ENCODE measurements around the gene SCNN1B.

SCNN1B gene

DNA sequence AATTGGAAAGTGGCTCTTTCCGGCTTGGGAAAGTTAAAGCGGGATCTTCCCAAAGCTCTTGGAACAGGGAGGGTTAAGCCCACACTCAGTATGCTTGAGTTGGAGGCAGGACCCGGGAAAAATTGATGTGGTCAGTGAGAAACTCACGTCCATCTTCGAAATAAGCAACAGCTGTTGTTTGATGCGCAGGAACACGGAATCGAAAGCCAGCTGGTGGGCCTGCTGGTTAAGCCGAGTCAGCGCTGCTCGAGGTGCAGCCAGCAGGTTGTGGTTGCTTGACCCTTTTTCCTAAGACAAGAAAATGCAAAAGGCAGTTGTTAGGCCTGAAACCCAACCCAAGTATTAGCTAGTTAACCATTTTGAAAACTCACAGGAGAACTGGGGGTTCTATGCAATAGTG is 101.4 kb downstream of the SCNN1B start:
- H3K4me3 ChIP-seq (ENCODE audit: low read length) = no peak overlapping the region
- peaks cover 50% of the 10 kb centered on the region for H3K36me3 ChIP-seq (ENCODE audit: insufficient read depth, low read length)
- no peaks in the 10 kb centered on the region for H3K9me3 ChIP-seq (replicated peaks; ENCODE audit: low read length)
- H3K4me2 ChIP-seq (ENCODE audit: low read length) = no peak overlapping the region
- H3K4me1 ChIP-seq (ENCODE audit: control insufficient read depth, insufficient read depth, low read length) = peaks cover 12% of the 10 kb centered on the region
- H3K9ac ChIP-seq (ENCODE audit: low read depth, low read length) = no peak overlapping the region
- no peaks in the 10 kb centered on the region for H3K27me3 ChIP-seq (ENCODE audit: control insufficient read depth, insufficient read depth, low read length)

DNA sequence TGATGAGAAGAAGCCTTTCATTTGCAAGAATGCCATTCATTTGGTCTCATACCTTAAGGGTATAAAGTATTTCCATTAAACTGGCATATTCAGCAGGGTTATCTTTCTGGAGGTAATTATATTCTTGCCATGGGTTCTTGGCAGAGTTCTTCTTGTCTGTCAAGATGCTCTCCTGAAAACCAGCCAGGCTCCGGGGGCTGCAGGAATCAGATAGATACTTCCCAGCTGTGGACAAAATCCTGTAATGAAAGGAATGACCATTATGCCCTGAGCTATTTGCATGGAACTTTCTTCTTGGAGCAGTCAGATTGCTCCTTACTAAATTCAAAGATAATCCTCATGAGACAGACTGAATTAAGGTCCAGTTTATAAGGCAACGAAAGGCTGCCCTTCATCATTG is 103.9 kb downstream of the SCNN1B start:
- Histone ChIP-seq H3K4me2 (ENCODE audit: low read length) (no peak overlapping the region), H3K36me3 (ENCODE audit: insufficient read depth, low read length) (peaks cover 52% of the 10 kb centered on the region), H3K4me3 (ENCODE audit: low read length) (no peak overlapping the region), H3K9ac (ENCODE audit: low read depth, low read length) (no peak overlapping the region), H3K4me1 (ENCODE audit: control insufficient read depth, insufficient read depth, low read length) (peaks cover 23% of the 10 kb centered on the region), H3K27me3 (ENCODE audit: control insufficient read depth, insufficient read depth, low read length) (no peaks in the 10 kb centered on the region), H3K9me3 (replicated peaks; ENCODE audit: low read length) (no peaks in the 10 kb centered on the region)

DNA sequence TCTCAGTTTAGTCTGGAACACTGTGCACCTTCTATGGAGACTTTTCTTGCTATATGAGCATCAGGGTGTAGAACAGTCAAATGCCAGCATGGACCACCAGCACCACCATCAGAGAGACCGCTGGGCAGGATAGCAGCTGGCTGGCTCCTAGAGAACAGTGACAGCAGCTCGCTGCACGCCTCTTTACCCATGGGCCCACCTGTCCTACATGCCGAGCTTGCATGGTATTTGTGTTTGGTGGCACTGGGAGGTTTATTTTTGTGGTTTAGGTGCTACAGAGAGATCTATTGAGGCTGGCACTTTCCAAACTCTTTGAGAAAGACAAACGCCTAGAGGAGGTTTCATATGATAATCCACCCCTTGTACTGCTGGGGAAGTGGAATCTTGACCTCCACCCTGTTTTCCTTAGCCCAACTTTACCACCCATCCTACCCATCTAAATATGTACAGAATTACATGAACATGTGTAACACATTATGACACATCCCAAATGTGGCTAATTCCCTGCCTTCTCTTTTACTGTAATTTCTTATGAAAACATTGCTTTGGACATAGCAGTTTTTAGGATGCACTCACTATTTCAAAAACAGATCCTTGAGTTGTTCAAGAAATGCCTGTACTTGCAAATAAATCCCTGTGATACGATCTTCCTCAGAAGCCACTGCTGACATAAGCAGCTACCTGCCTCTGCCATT is 104.6 kb downstream of the SCNN1B start:
- Histone ChIP-seq H3K27me3 (ENCODE audit: control insufficient read depth, insufficient read depth, low read length) (no peaks in the 10 kb centered on the region), H3K4me3 (ENCODE audit: low read length) (no peak overlapping the region), H3K9me3 (replicated peaks; ENCODE audit: low read length) (no peaks in the 10 kb centered on the region), H3K4me2 (ENCODE audit: low read length) (no peak overlapping the region), H3K4me1 (ENCODE audit: control insufficient read depth, insufficient read depth, low read length) (peaks cover 23% of the 10 kb centered on the region), H3K9ac (ENCODE audit: low read depth, low read length) (no peak overlapping the region), H3K36me3 (ENCODE audit: insufficient read depth, low read length) (peaks cover 46% of the 10 kb centered on the region)

DNA sequence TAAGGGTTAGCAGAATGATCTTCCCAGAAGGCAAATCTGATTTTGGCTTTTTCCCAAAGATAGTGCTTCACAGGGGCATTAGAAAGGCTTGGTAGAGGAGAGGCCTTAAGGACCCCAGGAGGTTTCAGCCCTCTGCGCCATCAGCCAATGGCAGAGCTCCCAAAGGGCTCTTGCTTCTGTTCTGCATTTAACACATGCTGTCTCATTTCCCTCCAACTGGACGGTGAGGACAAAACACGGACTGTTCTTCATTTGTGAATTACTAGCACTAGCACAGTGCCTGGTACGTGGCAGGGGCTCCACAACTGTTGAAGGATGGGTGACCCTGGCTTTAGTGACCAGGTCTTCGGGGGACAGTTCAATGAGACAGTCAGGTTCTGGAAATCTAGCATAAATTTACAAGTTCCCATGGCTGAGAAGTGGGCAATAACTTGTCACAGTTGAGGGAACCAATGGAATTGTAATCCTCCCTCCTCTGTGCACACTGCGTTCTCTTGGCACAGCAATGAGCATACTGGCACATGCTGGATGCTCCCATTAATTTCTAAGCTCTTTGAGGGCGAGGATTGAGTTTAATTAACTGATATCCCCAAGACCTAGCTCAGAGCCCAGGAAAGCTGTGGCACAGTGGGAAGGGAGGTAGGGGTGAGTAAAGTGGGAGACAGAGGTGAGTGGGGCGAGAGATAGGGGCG is 105.5 kb downstream of the SCNN1B start:
- peaks cover 23% of the 10 kb centered on the region for H3K4me1 ChIP-seq (ENCODE audit: control insufficient read depth, insufficient read depth, low read length)
- H3K9ac ChIP-seq (ENCODE audit: low read depth, low read length) = no peak overlapping the region
- no peak overlapping the region for H3K4me2 ChIP-seq (ENCODE audit: low read length)
- H3K4me3 ChIP-seq (ENCODE audit: low read length) = no peak overlapping the region
- H3K36me3 ChIP-seq (ENCODE audit: insufficient read depth, low read length) = peaks cover 44% of the 10 kb centered on the region
- no peaks in the 10 kb centered on the region for H3K9me3 ChIP-seq (replicated peaks; ENCODE audit: low read length)
- no peaks in the 10 kb centered on the region for H3K27me3 ChIP-seq (ENCODE audit: control insufficient read depth, insufficient read depth, low read length)

GRCh38 chr16:23408242-23408822 is 106.2 kb downstream of the SCNN1B start:
- Histone ChIP-seq H3K4me3 (ENCODE audit: low read length) (no peak overlapping the region), H3K9ac (ENCODE audit: low read depth, low read length) (no peak overlapping the region), H3K9me3 (replicated peaks; ENCODE audit: low read length) (no peaks in the 10 kb centered on the region), H3K27me3 (ENCODE audit: control insufficient read depth, insufficient read depth, low read length) (no peaks in the 10 kb centered on the region), H3K4me2 (ENCODE audit: low read length) (no peak overlapping the region), H3K36me3 (ENCODE audit: insufficient read depth, low read length) (peaks cover 39% of the 10 kb centered on the region), H3K4me1 (ENCODE audit: control insufficient read depth, insufficient read depth, low read length) (peaks cover 23% of the 10 kb centered on the region)

DNA sequence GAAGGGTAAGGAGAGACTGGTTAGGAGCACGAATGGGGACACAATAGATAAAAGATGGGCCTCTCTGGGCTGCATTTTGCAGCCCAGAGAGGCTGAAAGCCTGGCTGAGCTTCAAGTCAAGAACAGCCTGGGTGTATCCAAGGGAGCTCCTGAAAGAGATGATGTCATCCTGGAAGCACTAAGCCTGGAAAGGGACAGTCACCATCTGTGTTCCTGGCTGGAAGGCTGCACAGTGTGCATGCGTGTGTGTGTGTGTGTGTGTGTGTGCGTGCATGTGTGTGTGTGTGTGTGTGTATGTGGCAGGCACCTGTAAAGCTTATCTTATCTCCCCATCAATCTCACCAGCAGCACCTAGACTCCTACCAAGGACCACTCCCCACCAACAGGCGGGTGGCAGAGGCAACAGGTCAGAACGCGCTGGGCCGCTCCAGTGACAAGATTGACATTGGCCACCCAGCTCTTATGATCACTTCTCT is 106.8 kb downstream of the SCNN1B start:
- no peak overlapping the region for H3K9ac ChIP-seq (ENCODE audit: low read depth, low read length)
- H3K4me1 ChIP-seq (ENCODE audit: control insufficient read depth, insufficient read depth, low read length) = peaks cover 21% of the 10 kb centered on the region
- no peaks in the 10 kb centered on the region for H3K9me3 ChIP-seq (replicated peaks; ENCODE audit: low read length)
- H3K4me3 ChIP-seq (ENCODE audit: low read length) = no peak overlapping the region
- peaks cover 39% of the 10 kb centered on the region for H3K36me3 ChIP-seq (ENCODE audit: insufficient read depth, low read length)
- no peaks in the 10 kb centered on the region for H3K27me3 ChIP-seq (ENCODE audit: control insufficient read depth, insufficient read depth, low read length)
- H3K4me2 ChIP-seq (ENCODE audit: low read length) = no peak overlapping the region

GRCh38 chr16:23409522-23409921 is 107.4 kb downstream of the SCNN1B start:
- H3K4me2 ChIP-seq (ENCODE audit: low read length) = no peak overlapping the region
- no peaks in the 10 kb centered on the region for H3K27me3 ChIP-seq (ENCODE audit: control insufficient read depth, insufficient read depth, low read length)
- peaks cover 36% of the 10 kb centered on the region for H3K36me3 ChIP-seq (ENCODE audit: insufficient read depth, low read length)
- H3K4me1 ChIP-seq (ENCODE audit: control insufficient read depth, insufficient read depth, low read length) = peaks cover 19% of the 10 kb centered on the region
- H3K9me3 ChIP-seq (replicated peaks; ENCODE audit: low read length) = no peaks in the 10 kb centered on the region
- no peak overlapping the region for H3K9ac ChIP-seq (ENCODE audit: low read depth, low read length)
- no peak overlapping the region for H3K4me3 ChIP-seq (ENCODE audit: low read length)

DNA sequence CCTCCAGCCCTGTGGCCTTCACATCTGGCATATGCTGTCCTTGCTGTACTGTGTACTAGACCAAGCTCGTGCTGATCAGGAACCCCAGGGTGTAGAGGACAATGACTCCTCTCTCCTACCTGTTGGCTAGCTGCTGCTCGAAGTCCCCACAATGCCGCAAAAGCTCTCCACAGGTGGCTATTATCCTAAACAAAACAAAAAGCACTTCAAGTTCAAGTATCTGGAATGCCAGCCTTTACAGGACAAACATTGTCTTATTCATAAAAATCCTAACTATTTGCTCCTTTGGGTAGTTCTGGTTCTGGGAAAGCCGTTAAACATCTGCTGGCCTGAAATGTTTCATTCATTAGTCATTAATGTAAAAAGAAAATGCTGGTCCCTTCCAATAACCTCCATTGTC is 108.1 kb downstream of the SCNN1B start:
- Histone ChIP-seq H3K27me3 (ENCODE audit: control insufficient read depth, insufficient read depth, low read length) (no peaks in the 10 kb centered on the region), H3K9ac (ENCODE audit: low read depth, low read length) (no peak overlapping the region), H3K36me3 (ENCODE audit: insufficient read depth, low read length) (peaks cover 36% of the 10 kb centered on the region), H3K9me3 (replicated peaks; ENCODE audit: low read length) (no peaks in the 10 kb centered on the region), H3K4me3 (ENCODE audit: low read length) (no peak overlapping the region), H3K4me2 (ENCODE audit: low read length) (no peak overlapping the region), H3K4me1 (ENCODE audit: control insufficient read depth, insufficient read depth, low read length) (peaks cover 19% of the 10 kb centered on the region)

- H3K9me3 ChIP-seq (replicated peaks; ENCODE audit: low read length) = no peaks in the 10 kb centered on the region
- H3K27me3 ChIP-seq (ENCODE audit: control insufficient read depth, insufficient read depth, low read length) = no peaks in the 10 kb centered on the region
- no peak overlapping the region for H3K9ac ChIP-seq (ENCODE audit: low read depth, low read length)
- H3K4me2 ChIP-seq (ENCODE audit: low read length) = no peak overlapping the region
- peaks cover 49% of the 10 kb centered on the region for H3K36me3 ChIP-seq (ENCODE audit: insufficient read depth, low read length)
- no peak overlapping the region for H3K4me3 ChIP-seq (ENCODE audit: low read length)
- peaks cover 6% of the 10 kb centered on the region for H3K4me1 ChIP-seq (ENCODE audit: control insufficient read depth, insufficient read depth, low read length)
Measured at GRCh38 chr16:23414731-23415130, 112.6 kb downstream of the SCNN1B start.

DNA sequence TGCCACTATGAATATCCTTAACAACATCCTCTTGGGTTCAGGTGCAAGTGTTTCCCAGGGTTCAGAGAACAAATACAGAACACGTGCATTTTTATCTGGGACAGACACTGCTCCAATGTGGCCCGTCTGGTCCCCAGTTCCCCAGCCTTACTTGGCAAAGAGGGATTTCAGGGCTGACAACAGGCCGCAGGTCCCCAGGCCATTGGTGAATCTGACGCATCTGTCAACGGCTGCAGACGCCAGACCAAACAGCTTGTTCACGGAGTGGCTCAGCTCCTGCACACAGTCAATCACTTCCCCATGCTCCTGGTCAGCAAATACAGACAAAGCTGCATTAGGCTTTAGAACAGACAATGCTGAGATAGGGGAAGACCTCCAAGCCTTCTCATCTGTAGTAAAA is 114.7 kb downstream of the SCNN1B start:
- Histone ChIP-seq H3K4me2 (ENCODE audit: low read length) (no peak overlapping the region), H3K4me1 (ENCODE audit: control insufficient read depth, insufficient read depth, low read length) (peaks cover 14% of the 10 kb centered on the region), H3K9ac (ENCODE audit: low read depth, low read length) (no peak overlapping the region), H3K27me3 (ENCODE audit: control insufficient read depth, insufficient read depth, low read length) (no peaks in the 10 kb centered on the region), H3K9me3 (replicated peaks; ENCODE audit: low read length) (no peaks in the 10 kb centered on the region), H3K36me3 (ENCODE audit: insufficient read depth, low read length) (peaks cover 44% of the 10 kb centered on the region), H3K4me3 (ENCODE audit: low read length) (no peak overlapping the region)

- Histone ChIP-seq H3K27me3 (ENCODE audit: control insufficient read depth, insufficient read depth, low read length) (no peaks in the 10 kb centered on the region), H3K9me3 (replicated peaks; ENCODE audit: low read length) (no peaks in the 10 kb centered on the region), H3K4me3 (ENCODE audit: low read length) (no peak overlapping the region), H3K4me1 (ENCODE audit: control insufficient read depth, insufficient read depth, low read length) (peaks cover 40% of the 10 kb centered on the region), H3K36me3 (ENCODE audit: insufficient read depth, low read length) (peaks cover 33% of the 10 kb centered on the region), H3K4me2 (ENCODE audit: low read length) (peak overlapping the region; percentile 7), H3K9ac (ENCODE audit: low read depth, low read length) (no peak overlapping the region)
Measured at GRCh38 chr16:23420011-23420410, 117.9 kb downstream of the SCNN1B start.

All from skeletal muscle satellite cell (primary cell).